Right cardiac atrium (tissue), 5 donors: ENCODE results near the gene TNKS1BP1. TPM values are rescaled to one million over a fixed set of nuclear protein-coding genes. Genes with fewer than 3 reads are reported as not detected.

Experiments
- ATAC-seq, 2 donors: fragments of 200-7000 bp; cut with Tn5 transposase; one replicate each; pipeline versions ENCODE4 v1.8.0 to v1.9.1; 2020; ENCODE audit warnings: moderate library complexity in 2 of 2, mild to moderate bottlenecking in 1 of 2
- DNase-seq, 3 donors: peaks; one replicate each; pipeline ENCODE4 v3.0.0-alpha.2; 2020
- H3K27ac ChIP-seq: one replicate; pipeline ENCODE4 v1.5.1; 2013; ENCODE audit warnings: mild to moderate bottlenecking, low read length, control low read depth, moderate library complexity
- H3K27me3 ChIP-seq: one replicate; pipeline ENCODE4 v1.6.1; 2013; ENCODE audit not compliant: control insufficient read depth, insufficient read depth
- H3K4me1 ChIP-seq: one replicate; pipeline ENCODE4 v1.6.1; 2013; ENCODE audit warnings: low read length; ENCODE audit not compliant: control insufficient read depth, insufficient read depth
- H3K4me3 ChIP-seq: one replicate; pipeline ENCODE4 v1.5.1; 2013; ENCODE audit warnings: low read length, control low read depth
- H3K9me3 ChIP-seq: one replicate; pipeline ENCODE4 v1.6.1; 2013; ENCODE audit warnings: low read length; ENCODE audit not compliant: control insufficient read depth
- WGBS: extraction: QIAGEN DNeasy Blood & Tissue Kit; methylation state at CpG from one replicate; pipeline ENCODE4 v1.1.7; 2013; 5-methylcytosine and 5-hydroxymethylcytosine counted together
- intact Hi-C, 4 donors: fragments of 100-400 bp; cut with DNase I; formaldehyde crosslinking; loops; one replicate each; pipeline versions ENCODE4 v1.11.0 to v1.14.0; 2022 to 2023
- polyA plus RNA-seq: library from polyadenylated mRNA; stranded (reverse); fragments of 200-250 nt; gene quantifications from one replicate; pipeline ENCODE4 v1.2.3, GENCODE V29; 2013
- total RNA-seq, 4 donors: library from RNA; stranded (reverse); fragmentation: NEBNext Ultra II Directional; extraction: Animal tissue kit (Norgen Biotek cat#: 25700); gene quantifications; one replicate each; pipeline ENCODE4 v1.2.1, GENCODE V29; 2021
- donor health status: healthy with polysubstance abuse.
- donor health status: DM: no; HTN: yes; CAD: no.
- donor health status: DM: no; HTN: no; CAD: no.
- donor health status: DM: no; HTN: yes; CAD: no; lungs with severe emphysema.
- donor health status: DM: yes; HTN: yes; CAD: no.

TNKS1BP1 gene
- total and polyA plus RNA-seq, 5 donors, result 45.8 to 77.1 (median 55.3) TPM

DNA sequence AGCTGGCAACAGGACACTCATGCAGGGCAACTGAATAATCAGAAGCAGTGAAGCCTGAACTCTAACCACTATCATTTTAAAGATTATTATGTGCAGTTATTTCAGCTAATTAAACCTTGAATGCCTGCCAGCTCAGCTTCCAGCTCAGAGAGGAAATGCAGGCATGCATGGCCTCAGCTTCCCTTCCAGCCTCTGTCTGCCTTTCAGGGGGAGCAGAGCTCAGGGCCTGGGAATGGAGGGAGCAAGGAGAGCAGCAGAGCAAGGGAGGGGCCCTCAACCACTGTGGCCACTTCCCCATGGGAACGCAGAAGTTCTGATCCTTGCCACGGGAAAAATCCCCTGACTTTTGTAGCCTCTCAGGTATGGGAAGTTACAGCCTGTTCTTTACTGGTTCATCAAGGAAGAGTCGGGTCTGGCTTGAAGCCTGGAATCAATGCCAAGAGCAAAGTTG is 55.2 kb downstream of the TNKS1BP1 start:
- no peak overlapping the region for H3K27ac ChIP-seq
- peaks cover 4% of the 10 kb centered on the region for H3K4me1 ChIP-seq
- H3K27me3 ChIP-seq, result no peaks in the 10 kb centered on the region
- ATAC-seq, result peak in 1 of 2 donors; percentile 42
- no peak overlapping the region for H3K4me3 ChIP-seq
- no peak for DNase-seq
- 21% methylated on average over 3 of the region's 3 CpGs for WGBS
- intact Hi-C loops, result no loop called here
- H3K9me3 ChIP-seq, result no peaks in the 10 kb centered on the region

DNA sequence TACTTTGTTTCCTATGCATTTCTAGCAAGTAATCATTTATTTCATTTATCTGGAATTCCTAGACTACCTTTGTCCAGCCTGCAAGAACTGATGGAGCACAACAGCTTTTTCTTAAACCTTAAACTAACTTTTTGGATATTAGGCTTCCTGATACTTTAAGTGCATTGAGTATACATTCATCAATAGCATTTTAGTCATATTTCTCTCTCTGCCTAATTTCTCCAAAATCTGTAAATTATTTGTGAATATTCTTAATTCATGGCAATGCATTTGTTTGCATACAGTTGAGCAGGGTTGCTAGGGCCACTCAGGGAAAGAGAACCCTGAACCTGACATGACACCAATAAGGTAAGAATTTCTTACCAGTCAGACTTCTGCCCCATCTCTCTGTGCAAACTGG is 58.6 kb downstream of the TNKS1BP1 start:
- intact Hi-C loops, result no loop called here
- Histone ChIP-seq H3K27me3 (no peaks in the 10 kb centered on the region), H3K4me1 (peaks cover 4% of the 10 kb centered on the region), H3K4me3 (no peak overlapping the region), H3K27ac (no peak overlapping the region), H3K9me3 (no peaks in the 10 kb centered on the region)
- no peak for ATAC-seq
- DNase-seq, result no peak

DNA sequence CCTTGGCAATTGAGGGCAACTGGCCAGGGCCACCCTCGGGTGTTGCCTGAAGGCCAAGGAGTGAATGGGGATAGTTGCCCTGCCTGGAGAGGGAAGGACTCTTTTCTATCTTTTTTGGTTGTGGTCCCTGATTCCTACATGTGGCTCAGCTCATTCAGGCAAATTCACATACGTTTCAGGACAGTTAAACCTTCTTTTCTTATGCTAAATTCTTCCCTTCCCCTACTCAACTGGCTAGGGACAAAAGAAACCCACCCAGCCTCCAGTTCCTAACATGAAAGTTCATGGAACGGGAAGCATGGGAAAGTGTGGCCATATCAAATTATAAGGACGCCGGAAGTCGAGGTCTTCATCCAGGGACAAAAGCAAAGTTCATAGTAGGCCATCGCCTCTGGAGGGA is 61.4 kb downstream of the TNKS1BP1 start:
- H3K27ac ChIP-seq, result no peak overlapping the region
- no peaks in the 10 kb centered on the region for H3K4me1 ChIP-seq
- intact Hi-C loops, result no loop called here
- H3K9me3 ChIP-seq, result no peaks in the 10 kb centered on the region
- no peak for ATAC-seq
- DNase-seq, result no peak
- WGBS, result 87% methylated on average over 7 of the region's 7 CpGs
- no peak overlapping the region for H3K4me3 ChIP-seq
- H3K27me3 ChIP-seq, result no peaks in the 10 kb centered on the region

DNA sequence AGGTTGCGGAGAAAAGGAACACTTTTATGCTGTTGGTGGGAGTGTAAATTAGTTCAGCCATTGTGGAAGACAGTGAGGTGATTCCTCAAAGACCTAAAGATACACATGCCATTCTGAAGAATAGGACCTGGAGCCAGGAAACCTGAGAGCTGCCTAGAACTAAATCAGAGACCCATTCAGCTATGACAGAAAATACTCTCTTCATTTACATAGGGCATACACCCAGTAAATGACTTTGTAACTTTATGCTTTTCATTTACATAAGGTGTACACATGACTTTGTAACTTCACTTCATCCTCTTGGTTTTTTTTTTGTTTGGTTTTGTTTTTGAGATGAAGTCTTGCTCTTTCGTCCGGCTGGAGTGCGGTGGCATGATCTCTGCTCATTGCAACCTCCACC is 62.6 kb downstream of the TNKS1BP1 start:
- intact Hi-C loops, result no loop called here
- Histone ChIP-seq H3K27ac (no peak overlapping the region), H3K9me3 (no peaks in the 10 kb centered on the region), H3K27me3 (no peaks in the 10 kb centered on the region), H3K4me3 (no peak overlapping the region), H3K4me1 (no peaks in the 10 kb centered on the region)
- 72% methylated on average over 4 of the region's 4 CpGs for WGBS
- DNase-seq (no peak), ATAC-seq (no peak)

DNA sequence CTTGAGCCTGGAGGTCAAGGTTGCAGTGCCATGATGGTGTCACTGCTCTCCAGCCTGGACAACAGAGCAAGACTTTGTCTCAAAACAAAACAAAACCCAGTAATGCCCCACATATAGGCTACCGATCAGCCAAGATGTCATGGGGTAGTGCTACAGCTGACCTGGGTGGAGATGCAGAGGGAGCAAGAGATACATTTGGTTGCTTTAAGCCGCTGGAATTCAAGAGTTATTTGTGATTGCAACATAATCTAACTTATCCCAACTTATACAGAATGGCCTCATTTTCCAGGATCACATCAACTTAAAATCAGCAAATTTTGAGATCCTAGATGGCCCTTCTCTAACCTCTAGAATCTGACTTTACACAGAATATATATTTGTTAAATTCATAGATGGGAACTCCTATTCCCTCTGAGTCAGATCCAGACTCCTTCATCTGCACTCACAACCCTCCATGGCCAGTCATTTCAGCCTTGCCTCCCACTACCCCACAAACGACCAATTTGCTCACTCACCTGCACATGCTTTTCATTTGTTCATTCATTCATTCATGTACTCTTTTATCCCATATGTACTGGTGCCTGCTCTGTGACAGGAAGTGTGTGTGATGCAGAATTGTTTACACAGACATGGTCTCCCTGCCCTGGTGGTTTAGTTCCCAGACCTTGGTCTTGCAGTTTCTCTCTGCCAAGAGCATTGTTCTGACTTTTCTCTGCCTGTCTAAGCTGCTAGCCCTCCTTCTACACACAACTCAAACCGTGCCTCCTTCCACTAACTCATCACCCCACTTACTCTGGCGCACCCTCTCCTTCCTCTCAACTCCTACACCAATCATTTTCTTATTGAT is 63.6 kb downstream of the TNKS1BP1 start:
- 58% methylated on average over 5 of the region's 5 CpGs for WGBS
- no peaks in the 10 kb centered on the region for H3K9me3 ChIP-seq
- intact Hi-C loops, result no loop called here

DNA sequence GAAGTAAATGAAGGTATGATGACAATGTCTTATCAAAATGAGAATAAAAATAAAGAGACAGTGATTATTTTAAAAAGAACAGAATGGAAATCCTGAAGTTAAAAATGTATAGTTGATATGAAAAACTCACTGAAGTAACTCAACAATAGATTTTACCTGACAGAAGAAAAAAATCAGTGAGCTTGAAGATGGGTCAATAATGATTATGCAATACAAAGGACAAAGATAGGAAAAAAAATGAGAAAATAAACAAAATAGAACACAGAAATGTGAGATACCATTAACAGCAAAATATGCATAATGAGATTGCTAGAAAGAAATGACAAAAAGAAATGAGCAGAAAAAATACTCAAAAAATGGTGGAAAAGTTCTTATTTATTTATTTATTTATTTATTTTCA is 68.6 kb downstream of the TNKS1BP1 start:
- ATAC-seq (no peak), DNase-seq (no peak)
- H3K27me3 ChIP-seq, result no peaks in the 10 kb centered on the region
- no peak overlapping the region for H3K4me3 ChIP-seq
- H3K27ac ChIP-seq, result no peak overlapping the region
- no peaks in the 10 kb centered on the region for H3K4me1 ChIP-seq
- intact Hi-C loops, result no loop called here
- no peaks in the 10 kb centered on the region for H3K9me3 ChIP-seq

More for the DNA sequence above, 63.6 kb downstream of the TNKS1BP1 start:
- H3K27me3 ChIP-seq, result no peaks in the 10 kb centered on the region
- no peak for ATAC-seq
- no peak overlapping the region for H3K27ac ChIP-seq
- DNase-seq, result no peak
- H3K4me3 ChIP-seq, result no peak overlapping the region
- no peaks in the 10 kb centered on the region for H3K4me1 ChIP-seq

DNA sequence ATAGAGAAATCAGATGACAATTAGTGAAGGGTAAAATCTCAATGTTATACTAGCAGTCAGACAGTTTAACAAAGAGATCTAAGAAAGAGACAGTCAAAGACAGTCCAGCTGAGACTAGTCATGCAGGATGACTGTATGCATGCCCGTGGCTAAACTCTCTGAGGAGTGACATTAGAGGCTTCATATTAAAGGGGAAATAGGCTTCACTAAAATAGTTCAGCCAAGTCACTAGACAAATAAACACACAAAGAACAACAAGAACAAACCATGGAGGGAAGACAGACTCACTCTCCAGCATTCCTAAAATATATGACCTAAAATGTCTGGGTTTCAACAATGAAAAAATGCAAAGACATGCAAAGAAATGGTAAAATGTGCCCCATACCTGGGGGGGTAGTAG is 69.1 kb downstream of the TNKS1BP1 start:
- Histone ChIP-seq H3K4me1 (no peaks in the 10 kb centered on the region), H3K9me3 (no peaks in the 10 kb centered on the region), H3K4me3 (no peak overlapping the region), H3K27me3 (no peaks in the 10 kb centered on the region), H3K27ac (no peak overlapping the region)
- no peak for ATAC-seq
- 25% methylated on average over 1 of the region's 1 CpG for WGBS
- intact Hi-C loops, result no loop called here
- no peak for DNase-seq

DNA sequence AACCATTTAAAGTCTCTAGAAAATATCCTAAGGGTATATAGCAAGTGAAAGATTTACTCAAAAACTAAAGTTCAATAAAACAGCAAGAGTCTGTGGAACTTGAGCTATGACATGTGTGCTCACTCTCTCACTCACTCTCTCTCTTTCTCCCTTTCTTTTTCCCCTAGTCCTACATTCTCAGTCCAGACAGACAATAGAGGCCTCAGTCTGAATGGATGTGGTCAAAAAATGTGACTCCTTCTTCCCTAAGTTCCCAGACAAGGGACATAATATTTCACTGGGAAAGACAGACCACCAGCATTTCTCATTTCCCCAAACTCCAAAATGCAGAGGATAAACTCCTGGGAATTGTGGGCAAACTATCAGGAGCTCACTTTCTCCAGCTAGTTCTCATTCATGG is 70.1 kb downstream of the TNKS1BP1 start:
- intact Hi-C loops, result loop anchor here in 1 of 4 donors (5.0 kb wide), 1 partner anchor 417 kb away; no protein-coding TSS in a partner anchor
- H3K4me3 ChIP-seq, result no peak overlapping the region
- no peaks in the 10 kb centered on the region for H3K4me1 ChIP-seq
- no peak overlapping the region for H3K27ac ChIP-seq
- no peak for DNase-seq
- ATAC-seq, result no peak
- no peaks in the 10 kb centered on the region for H3K27me3 ChIP-seq
- no peaks in the 10 kb centered on the region for H3K9me3 ChIP-seq

DNA sequence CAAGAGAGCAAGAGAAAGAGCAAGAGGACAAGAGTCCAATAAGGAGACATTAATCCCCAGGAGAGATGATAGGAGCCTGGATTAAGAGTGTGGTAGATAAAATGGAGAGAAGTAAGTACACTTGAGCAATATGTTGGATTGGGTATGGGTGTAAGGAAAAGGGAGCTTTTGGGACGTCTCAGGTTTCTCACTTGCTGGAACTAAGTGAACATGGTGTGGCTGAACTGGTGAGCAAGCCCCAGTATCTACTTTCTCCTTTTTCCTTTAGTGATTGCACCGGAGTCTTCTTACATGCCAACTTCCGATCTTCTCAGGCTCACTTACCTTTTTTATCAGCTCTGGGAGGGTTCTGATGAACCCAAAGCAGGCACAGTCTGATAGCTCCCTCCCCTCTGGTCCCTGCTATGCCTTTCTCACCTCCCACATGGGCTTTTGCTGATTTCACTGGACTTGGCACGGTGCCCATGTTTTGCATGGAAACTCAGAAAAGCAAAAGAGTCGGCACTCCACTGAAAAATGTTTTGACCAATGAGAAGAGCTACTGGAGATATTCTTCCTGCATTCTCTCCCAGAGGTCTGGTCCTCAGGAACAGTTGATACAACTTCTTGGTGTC is 73.2 kb downstream of the TNKS1BP1 start:
- Histone ChIP-seq H3K9me3 (no peaks in the 10 kb centered on the region), H3K4me3 (no peak overlapping the region), H3K27ac (no peak overlapping the region), H3K4me1 (peaks cover 2% of the 10 kb centered on the region), H3K27me3 (no peaks in the 10 kb centered on the region)
- intact Hi-C loops, result loop anchor here in 2 of 4 donors (2.0 to 5.0 kb wide), 2 partner anchors 411 to 414 kb away; no protein-coding TSS in a partner anchor
- DNase-seq (peak; percentile 61 to 76 (median 67)), ATAC-seq (peak; percentile 6 to 60)
- 20% methylated on average over 5 of the region's 5 CpGs for WGBS

DNA sequence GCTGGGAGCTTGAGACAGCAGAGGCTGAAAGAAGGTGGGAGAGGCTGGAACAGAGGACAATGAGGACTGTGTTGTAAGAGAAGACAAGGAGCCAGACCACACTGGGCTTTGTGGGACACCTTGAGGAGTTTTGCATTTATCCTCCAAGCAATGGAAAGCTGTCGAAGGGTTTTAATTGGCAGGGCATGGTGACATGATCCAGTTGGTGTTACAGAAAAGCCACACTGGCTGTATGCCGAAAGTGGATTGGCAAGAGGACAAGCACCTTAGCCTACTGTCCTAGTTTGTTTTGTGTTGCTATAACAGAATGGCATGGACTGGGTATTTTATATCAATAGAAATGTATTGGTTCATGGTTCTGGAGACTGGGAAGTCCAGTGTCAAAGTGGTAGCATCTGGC is 73.7 kb downstream of the TNKS1BP1 start:
- Histone ChIP-seq H3K9me3 (no peaks in the 10 kb centered on the region), H3K27me3 (no peaks in the 10 kb centered on the region), H3K4me1 (peaks cover 2% of the 10 kb centered on the region), H3K27ac (no peak overlapping the region), H3K4me3 (no peak overlapping the region)
- WGBS, result 78% methylated on average over 2 of the region's 2 CpGs
- intact Hi-C loops, result loop anchor here in 2 of 4 donors (2.0 to 5.0 kb wide), 2 partner anchors 410 to 414 kb away; no protein-coding TSS in a partner anchor
- no peak for ATAC-seq
- DNase-seq, result no peak
